ENCODE data around the gene SNX15.

Gene SNX15

GRCh38 chr11:65083834-65084597, 56.8 kb downstream of the SNX15 start, which contains the start of the genes CDCA5 and ZFPL1:
Gene CDCA5 (minus strand): TSS chr11:65084040. CDS start chr11:65083978, 62 bp downstream.
Gene ZFPL1 (plus strand): TSS chr11:65084222. CDS start chr11:65084699, 477 bp downstream.
- peaks cover 12% of the 10 kb centered on the region; the same call in 1 of the 2 replicates for H3K36me3 ChIP-seq (ENCODE audit: insufficient read depth, low read length)
- peak within 1 kb of the TSS; percentile 82 for H3K4me3 ChIP-seq (ENCODE audit: low read length, poor library complexity, severe bottlenecking)
- no peaks in the 10 kb centered on the region for H3K9me2 ChIP-seq (replicated peaks; ENCODE audit: low read depth, low read length)
- H3K9me3 ChIP-seq (ENCODE audit: insufficient read depth, low read depth, low read length): no peaks in the 10 kb centered on the region
- peaks cover 14% of the 10 kb centered on the region for H4K20me1 ChIP-seq (ENCODE audit: insufficient read depth, low read length, poor library complexity, severe bottlenecking)
- peak within 1 kb of the TSS; percentile 95 for H3K4me2 ChIP-seq (ENCODE audit: low read depth, low read length, poor library complexity, severe bottlenecking)
- peak within 1 kb of the TSS; percentile 87 for H3K9ac ChIP-seq (ENCODE audit: low read depth, low read length, poor library complexity, severe bottlenecking)
- peaks cover 66% of the 10 kb centered on the region for H3K79me2 ChIP-seq (ENCODE audit: insufficient read depth, low read length)
- TF ChIP-seq CTCF (conservative IDR thresholded peaks at IDR 0.05; ENCODE audit: low read length) (no peak), EZH2phosphoT487 (IDR thresholded peaks at IDR 0.05; ENCODE audit: borderline replicate concordance) (no peak)
- H3K4me1 ChIP-seq (ENCODE audit: insufficient read depth, low read length, poor library complexity, severe bottlenecking): peaks cover 30% of the 10 kb centered on the region
- no peaks in the 10 kb centered on the region for H3K27me3 ChIP-seq (ENCODE audit: insufficient read depth, low read length, poor library complexity, severe bottlenecking)
- H3F3A ChIP-seq (ENCODE audit: low read depth): no peaks in the 10 kb centered on the region
- peak within 1 kb of the TSS; percentile 68 for H2AFZ ChIP-seq (ENCODE audit: low read length)

- Histone ChIP-seq H2AFZ (ENCODE audit: low read length) (peak overlapping the region; percentile 51; the same call in 1 of the 2 replicates), H3K27me3 (ENCODE audit: insufficient read depth, low read length, poor library complexity, severe bottlenecking) (no peaks in the 10 kb centered on the region), H3K9ac (ENCODE audit: low read depth, low read length, poor library complexity, severe bottlenecking) (peak overlapping the region; percentile 87), H3K4me2 (ENCODE audit: low read depth, low read length, poor library complexity, severe bottlenecking) (peak overlapping the region; percentile 95), H3K4me3 (ENCODE audit: low read length, poor library complexity, severe bottlenecking) (peak overlapping the region; percentile 82), H3K4me1 (ENCODE audit: insufficient read depth, low read length, poor library complexity, severe bottlenecking) (peaks cover 30% of the 10 kb centered on the region), H3K9me2 (replicated peaks; ENCODE audit: low read depth, low read length) (no peaks in the 10 kb centered on the region), H3K36me3 (ENCODE audit: insufficient read depth, low read length) (peaks cover 6% of the 10 kb centered on the region; the same call in 1 of the 2 replicates), H4K20me1 (ENCODE audit: insufficient read depth, low read length, poor library complexity, severe bottlenecking) (peaks cover 14% of the 10 kb centered on the region), H3K9me3 (ENCODE audit: insufficient read depth, low read depth, low read length) (no peaks in the 10 kb centered on the region), H3K79me2 (ENCODE audit: insufficient read depth, low read length) (peaks cover 59% of the 10 kb centered on the region), H3F3A (ENCODE audit: low read depth) (no peaks in the 10 kb centered on the region)
- TF ChIP-seq EZH2phosphoT487 (IDR thresholded peaks at IDR 0.05; ENCODE audit: borderline replicate concordance) (no peak), CTCF (conservative IDR thresholded peaks at IDR 0.05; ENCODE audit: low read length) (no peak)
These were observed 57.5 kb downstream of the SNX15 start for GRCh38 chr11:65084598-65085375.

- Histone ChIP-seq H2AFZ (ENCODE audit: low read length) (no peak overlapping the region), H3K9me2 (replicated peaks; ENCODE audit: low read depth, low read length) (no peaks in the 10 kb centered on the region), H3K4me2 (ENCODE audit: low read depth, low read length, poor library complexity, severe bottlenecking) (peak overlapping the region; percentile 95), H3K9ac (ENCODE audit: low read depth, low read length, poor library complexity, severe bottlenecking) (peak overlapping the region; percentile 87), H3K36me3 (ENCODE audit: insufficient read depth, low read length) (peaks cover 3% of the 10 kb centered on the region; the same call in 1 of the 2 replicates), H3K27me3 (ENCODE audit: insufficient read depth, low read length, poor library complexity, severe bottlenecking) (no peaks in the 10 kb centered on the region), H3K9me3 (ENCODE audit: insufficient read depth, low read depth, low read length) (no peaks in the 10 kb centered on the region), H3K4me1 (ENCODE audit: insufficient read depth, low read length, poor library complexity, severe bottlenecking) (peaks cover 30% of the 10 kb centered on the region), H3K79me2 (ENCODE audit: insufficient read depth, low read length) (peaks cover 54% of the 10 kb centered on the region), H4K20me1 (ENCODE audit: insufficient read depth, low read length, poor library complexity, severe bottlenecking) (peaks cover 9% of the 10 kb centered on the region), H3K4me3 (ENCODE audit: low read length, poor library complexity, severe bottlenecking) (peak overlapping the region; percentile 82), H3F3A (ENCODE audit: low read depth) (no peaks in the 10 kb centered on the region)
- no peak for TF ChIP-seq EZH2phosphoT487 (IDR thresholded peaks at IDR 0.05; ENCODE audit: borderline replicate concordance)
- TF ChIP-seq CTCF (conservative IDR thresholded peaks at IDR 0.05; ENCODE audit: low read length): no peak
These were observed 58.2 kb downstream of the SNX15 start for GRCh38 chr11:65085446-65085845.

Data from Loucy (cell line).